ENCODE measurements around the gene CHST13. TPM values are rescaled to one million over a fixed set of nuclear protein-coding genes. Genes with fewer than 3 reads are reported as not detected.

The CHST13 gene
- total RNA-seq, 1 donor from 2014 or later: 0.45 TPM

DNA sequence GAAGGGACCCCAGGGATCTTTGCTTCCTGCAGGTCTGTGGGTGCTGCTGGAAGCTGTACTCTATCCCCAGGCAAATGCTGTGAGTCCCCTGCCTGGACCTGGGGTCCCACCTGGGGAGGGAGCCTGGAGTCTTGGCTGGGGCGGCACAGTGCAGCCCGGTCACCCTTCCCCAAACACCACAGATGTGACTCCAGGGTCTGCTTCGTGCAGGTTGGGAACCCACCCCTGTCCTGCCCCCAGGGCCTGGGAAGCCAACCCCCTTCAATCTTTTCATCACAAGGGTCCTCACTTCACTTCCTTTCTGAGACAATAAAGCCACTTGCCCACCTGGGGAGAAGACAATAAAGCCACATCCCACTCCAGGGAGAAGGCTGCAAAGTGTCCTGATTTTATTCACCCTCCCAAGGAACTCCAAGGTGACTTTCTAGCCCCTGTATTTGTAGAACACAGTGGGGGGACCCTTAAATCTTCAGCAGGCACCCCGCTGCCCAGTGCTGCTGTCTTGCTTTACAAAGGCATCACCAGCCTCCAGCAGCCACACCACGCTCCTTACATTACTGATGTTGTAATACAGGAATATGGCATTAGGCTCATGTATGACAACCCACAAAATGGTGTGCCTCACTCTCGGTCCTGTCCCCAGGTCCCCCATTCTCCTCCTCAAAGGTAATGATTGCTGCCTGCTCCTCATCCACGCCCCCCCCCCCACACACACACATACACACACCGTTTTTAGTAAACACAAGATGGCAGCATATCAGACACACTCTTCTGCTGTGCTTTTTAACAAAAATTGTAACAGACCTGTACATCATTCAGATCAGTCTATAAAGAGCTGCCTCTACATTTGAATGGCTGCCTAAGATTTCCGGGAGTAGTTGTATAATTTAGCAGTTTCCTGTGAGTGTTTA lies 24.9 kb downstream of the CHST13 start:
- DNase-seq (no peak), ATAC-seq (no peak)
- intact Hi-C loops (cut with micrococcal nuclease): no loop called here

GRCh38 chr3:126549861-126550487 lies 26.0 kb downstream of the CHST13 start:
- no peak for DNase-seq
- intact Hi-C loops (cut with micrococcal nuclease): no loop called here
- ATAC-seq: peak; percentile 37

DNA sequence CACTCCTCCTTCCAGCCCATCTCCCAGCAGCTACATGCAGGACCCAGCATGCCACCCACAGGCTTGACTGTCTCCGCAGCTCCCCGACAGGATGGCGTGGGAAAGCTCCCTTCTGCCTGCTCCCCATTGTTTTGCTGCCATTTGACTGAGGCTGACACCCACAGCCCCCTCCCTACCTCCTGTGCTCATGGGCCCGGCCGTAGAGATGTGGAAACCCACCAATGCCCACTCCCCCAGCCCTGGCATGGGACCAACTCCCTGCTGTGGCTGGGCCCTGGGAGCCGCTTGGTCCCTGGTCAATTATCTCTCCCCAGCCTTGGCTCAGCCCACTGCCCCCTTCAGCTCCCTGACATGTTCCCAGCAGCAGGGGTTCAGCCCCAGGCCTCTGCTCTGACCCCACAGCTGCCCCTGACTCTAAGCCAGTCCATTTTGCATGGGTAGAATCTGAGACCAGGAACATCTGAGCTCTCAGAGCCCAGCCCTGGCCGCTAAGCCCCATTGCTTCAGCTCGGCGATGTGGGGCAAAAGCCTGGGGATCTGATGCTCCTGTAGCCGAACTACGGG lies 26.6 kb downstream of the CHST13 start:
- ATAC-seq: no peak
- no peak for DNase-seq
- intact Hi-C loops (cut with micrococcal nuclease): no loop called here

DNA sequence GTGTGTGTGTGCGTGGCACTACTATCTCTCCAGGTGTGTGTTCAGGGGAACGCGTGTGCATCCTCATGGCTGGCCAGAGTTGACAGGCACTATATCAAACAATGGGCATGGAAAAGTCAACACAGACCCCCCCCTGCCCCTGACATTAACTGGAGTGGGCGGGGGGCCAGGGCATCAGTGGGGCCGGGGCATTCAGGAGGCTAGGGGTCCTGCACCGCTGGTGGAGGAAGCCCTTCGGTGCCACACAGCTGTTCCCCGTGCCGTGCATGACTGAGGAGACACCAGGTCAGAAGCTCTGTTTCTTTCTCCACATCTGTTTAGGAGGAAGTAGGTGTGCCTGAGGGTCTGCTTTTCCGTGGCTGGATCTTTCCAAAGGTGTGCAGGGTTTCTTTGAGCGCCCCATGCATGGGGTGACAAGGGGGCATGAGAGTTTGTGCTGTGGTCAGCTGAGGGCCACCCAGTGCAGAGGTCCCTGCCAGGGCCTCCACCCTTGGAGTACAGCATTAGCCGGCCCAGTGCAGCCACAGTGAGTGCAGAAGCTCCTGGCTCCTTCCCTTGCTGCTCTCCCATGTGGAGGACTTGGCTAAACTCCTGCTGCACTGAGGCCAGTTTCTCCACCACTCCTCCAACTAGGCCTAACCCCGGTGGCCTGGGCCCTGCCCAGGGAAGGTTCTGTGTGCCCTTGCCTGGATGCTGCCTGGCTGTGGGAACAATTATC lies 27.3 kb downstream of the CHST13 start:
- ATAC-seq (peak; percentile 73), DNase-seq (no peak)
- intact Hi-C loops (cut with micrococcal nuclease): no loop called here

DNA sequence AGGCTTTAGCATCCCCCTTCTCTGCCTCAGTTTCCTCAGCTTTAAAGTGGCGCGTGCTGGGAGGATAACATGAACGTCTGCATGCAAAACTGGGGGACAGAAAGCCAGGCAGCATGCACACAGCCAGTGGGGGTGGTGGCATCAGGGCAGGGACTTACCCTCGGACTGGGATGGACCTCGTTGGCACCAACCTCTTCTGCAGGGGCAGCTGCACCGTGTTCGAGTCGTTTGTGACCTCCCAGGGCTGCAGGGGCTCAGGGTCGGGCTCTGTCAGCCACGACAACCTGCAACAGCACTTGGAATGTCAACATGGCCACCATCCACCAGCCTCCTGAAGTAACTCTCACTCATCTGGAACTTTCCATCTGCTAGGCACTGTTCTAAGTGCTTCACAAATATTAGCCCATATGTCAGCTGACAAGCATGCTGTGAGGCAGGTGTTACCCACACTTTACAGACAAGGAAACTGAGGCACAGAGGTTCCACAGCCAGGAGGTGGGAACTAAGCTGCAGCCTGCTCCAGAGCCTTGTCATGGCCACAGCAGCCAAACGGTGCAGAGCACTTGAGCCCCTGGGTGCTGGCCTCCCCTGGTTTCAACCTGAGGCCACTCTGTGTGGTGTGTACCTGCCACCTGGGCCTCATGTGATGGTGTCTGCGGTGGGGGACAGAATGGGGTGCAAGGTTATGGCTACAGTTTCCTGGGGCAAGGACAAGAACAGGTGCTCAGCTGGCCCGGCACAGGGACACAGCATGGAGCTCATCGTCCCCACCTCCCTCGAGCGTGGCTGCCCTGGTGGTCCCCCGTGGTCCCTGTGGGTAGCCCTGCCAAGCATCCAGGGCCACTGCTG lies 28.1 kb downstream of the CHST13 start:
- DNase-seq: no peak
- no peak for ATAC-seq
- intact Hi-C loops (cut with micrococcal nuclease): no loop called here

DNA sequence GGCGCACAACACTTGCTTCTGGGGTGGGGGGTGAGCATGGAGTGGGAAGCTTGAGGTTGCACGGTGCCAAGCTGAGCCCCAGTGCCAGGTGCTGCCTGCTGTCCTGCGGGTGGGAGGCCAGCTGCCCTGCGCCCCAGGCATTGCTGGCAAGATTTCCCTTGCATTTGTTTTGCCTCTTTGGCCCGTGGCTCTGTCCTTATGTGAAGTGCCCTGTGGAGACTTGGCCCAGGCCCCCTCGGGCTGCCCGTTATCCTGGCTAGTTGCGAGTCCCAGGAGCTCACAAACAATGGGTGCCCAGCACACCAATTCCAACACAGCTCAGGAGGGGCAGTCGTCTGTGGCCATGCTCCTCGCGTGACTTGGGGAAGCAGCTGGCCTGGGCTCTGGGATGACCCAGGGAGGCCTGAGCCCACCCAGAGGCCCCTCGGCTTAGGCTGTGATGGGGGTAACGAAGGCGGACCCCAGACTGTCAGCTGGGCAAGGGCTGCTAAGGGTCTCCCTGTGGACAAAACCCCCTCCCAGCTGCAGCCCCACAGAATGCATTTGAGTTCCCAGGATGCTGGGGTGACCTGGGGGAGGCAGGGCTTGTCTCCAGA lies 28.8 kb downstream of the CHST13 start:
- no peak for ATAC-seq
- intact Hi-C loops (cut with micrococcal nuclease): no loop called here
- no peak for DNase-seq

DNA sequence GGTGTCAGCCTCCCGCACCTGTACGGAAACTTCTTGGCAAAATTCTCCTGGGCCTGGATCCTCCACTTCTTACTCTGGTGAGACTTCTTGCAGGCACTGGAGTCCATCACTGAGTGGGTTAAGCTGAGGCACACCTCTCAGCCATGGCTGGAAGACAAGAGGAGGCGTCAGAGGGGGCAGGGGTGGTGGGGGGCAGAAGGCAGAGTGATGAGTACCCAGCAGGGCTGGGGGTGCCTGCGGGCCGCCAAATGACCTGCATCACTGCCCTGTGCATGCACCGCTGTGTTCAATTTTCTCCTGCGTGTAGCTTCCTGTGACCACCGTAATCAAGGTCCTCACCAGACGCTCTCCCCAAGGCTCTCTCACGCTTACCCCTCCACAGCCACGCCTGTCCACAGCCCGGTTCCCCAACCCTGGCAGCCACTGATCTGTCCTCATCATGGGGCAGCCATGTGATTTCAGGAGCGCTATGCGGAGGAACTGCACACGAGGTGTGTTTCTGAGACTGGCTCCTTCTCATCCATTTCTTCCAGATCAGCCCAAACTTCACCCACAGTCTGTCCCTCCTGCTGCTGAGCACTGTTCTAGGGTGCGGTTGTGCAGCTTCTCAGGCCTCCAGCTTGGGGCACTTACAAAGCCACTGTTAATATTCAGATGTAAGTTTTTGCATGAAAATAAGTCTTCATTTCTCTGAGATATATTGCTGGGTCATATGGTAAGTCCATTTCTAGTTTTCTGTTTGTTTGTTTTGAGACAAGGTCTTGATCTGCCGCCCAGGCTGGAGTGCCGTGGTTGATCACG lies 29.5 kb downstream of the CHST13 start:
- DNase-seq (no peak), ATAC-seq (no peak)
- intact Hi-C loops (cut with micrococcal nuclease): no loop called here

DNA sequence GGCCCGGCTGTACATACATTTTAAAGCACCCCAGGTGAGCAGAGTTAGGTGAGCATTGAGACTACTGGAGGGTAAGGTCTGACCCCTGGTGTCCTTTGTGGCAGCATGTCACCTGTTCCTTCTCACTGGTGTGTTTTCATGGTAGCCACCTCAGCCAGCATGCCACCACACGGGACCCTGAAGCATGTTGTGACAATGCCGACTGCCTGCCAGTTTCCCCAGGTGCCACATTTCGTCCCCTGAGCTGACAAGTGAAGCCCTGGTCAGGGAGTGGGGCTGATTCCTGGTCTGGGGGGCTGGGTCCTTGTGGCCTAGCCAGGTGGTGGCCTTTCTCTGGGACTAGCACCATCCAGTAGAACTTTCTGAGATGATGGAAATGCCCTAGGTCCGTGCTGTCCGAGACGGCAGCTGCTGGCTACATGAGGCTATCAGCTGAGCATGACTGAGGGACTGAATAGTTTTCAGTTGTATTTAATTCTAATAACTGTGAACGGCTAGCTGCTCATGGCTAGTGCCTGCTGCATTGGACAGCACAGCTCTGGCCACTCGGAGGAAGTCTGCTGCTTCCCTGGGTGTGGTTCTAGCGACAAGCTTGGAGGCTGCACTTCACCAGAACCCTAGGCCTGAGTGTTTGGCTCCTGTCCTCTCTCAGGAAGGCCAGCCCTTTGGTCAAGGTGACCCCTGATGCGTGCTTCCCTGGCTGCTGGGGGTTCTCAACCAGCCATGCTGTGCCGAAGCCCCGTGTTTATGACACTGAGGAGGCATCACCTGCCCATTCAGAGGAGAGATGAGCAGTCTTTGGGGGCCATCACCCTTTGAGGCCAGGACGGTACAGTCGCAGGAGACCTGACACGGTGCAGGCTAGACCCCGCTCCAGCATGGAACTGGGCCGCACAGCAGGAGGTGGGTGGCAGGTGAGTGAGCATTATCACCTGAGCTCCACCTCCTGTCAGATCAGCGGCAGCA lies 30.9 kb downstream of the CHST13 start:
- intact Hi-C loops (cut with micrococcal nuclease): no loop called here
- DNase-seq (no peak), ATAC-seq (no peak)

GRCh38 chr3:126555795-126556636 lies 32.1 kb downstream of the CHST13 start:
- DNase-seq: no peak
- intact Hi-C loops (cut with micrococcal nuclease): no loop called here
- ATAC-seq: no peak

DNA sequence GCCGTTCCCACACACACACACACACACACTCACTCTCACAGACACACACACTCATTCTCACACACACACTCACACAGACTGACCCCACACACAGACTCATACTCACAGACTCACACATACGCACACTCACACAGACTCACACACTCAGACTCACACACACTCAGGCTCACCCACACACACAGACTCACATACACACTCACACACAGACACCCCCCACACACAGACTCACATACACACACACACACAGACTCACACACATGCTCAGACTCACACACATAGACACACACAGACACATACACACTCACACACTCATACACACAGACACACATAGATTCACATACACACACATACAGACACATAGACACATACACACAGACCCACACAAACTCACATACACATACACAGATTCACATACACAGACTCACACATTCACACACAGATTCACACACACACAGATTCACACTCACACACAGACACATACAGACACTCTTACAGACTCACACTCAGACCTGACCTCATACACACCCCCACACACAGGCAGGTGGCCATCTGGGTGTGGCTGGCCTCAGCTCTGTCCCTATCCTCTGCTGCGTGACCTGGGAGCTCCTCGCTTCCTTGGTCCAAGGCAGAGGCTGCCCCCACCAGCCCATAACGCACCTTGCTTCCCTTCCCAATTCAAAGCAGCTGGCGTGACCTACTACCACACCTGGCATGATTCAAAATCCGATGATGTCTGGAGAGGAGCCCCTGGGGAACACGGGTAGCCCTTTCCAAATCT lies 32.9 kb downstream of the CHST13 start:
- DNase-seq: no peak
- intact Hi-C loops (cut with micrococcal nuclease): no loop called here
- ATAC-seq: no peak

GRCh38 chr3:126557415-126557745 lies 33.4 kb downstream of the CHST13 start:
- ATAC-seq (no peak), DNase-seq (no peak)
- intact Hi-C loops (cut with micrococcal nuclease): no loop called here

DNA sequence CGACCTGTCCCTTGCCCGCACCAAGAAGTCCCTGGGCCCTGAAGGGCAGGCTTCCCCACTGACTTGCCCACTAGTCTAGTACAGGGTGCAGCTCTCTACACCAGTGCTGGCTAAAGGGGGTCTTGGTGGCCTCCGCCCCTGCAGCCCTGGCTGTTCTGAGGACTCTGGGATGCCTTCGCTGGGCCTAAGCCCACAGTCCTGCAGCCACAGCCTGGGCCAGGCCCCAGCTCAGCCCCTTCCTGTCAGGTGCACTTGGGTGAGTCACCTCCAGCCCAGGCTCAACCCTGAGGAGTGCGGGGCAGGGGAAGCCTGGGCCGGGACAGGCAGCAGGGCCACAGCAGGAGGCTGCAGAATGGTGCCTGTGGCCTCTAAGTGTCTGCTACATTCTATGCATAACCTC lies 33.8 kb downstream of the CHST13 start:
- no peak for DNase-seq
- no peak for ATAC-seq
- intact Hi-C loops (cut with micrococcal nuclease): no loop called here

GRCh38 chr3:126558336-126559071 lies 34.5 kb downstream of the CHST13 start, which contains the start of gene C3orf22:
Gene C3orf22 (minus strand): TSS chr3:126558932. CDS start chr3:126553390, 5,542 bp downstream.
- intact Hi-C loops (cut with micrococcal nuclease): no loop called here
- DNase-seq (no peak), ATAC-seq (no peak)

- intact Hi-C loops (cut with micrococcal nuclease): no loop called here
- DNase-seq (no peak), ATAC-seq (no peak)
These were observed 38.9 kb downstream of the CHST13 start for GRCh38 chr3:126562737-126563276.
